GM23248 (cell line): Measurements from ENCODE around the gene MRGPRX2.

ENCODE experiments used
- EZH2 ChIP-seq: fragments of 200-600 bp; sonication (generic); IDR thresholded peaks from 2 replicates; pipeline ENCODE4 v1.6.1; 2018; ENCODE audit warnings: antibody characterized with exemption, mild to moderate bottlenecking; ENCODE audit not compliant: insufficient read depth, poor library complexity, severe bottlenecking
- EZH2phosphoT487 ChIP-seq: fragments of 200-600 bp; sonication (generic); IDR thresholded peaks from 2 replicates; pipeline ENCODE4 v1.6.1; 2018; ENCODE audit warnings: antibody characterized with exemption, moderate library complexity, mild to moderate bottlenecking, low read depth; ENCODE audit not compliant: insufficient read depth

GRCh38 chr11:19073454-19074415 is 13.2 kb upstream of the MRGPRX2 start:
- no peak for TF ChIP-seq EZH2
- no peak for TF ChIP-seq EZH2phosphoT487
